Measurements from ENCODE around the gene PRRT4.

The PRRT4 gene

GRCh38 chr7:128341733-128342132, 19.8 kb downstream of the PRRT4 start:
- no peak for DNase-seq

- DNase-seq, result no peak
Observed at GRCh38 chr7:128335730-128336129, 25.8 kb downstream of the PRRT4 start.

- no peak for DNase-seq
Observed at GRCh38 chr7:128324368-128324680, 37.2 kb downstream of the PRRT4 start.

GRCh38 chr7:128323459-128324367, 37.8 kb downstream of the PRRT4 start:
- DNase-seq, result no peak

- no peak for DNase-seq
Observed at GRCh38 chr7:128323040-128323439, 38.5 kb downstream of the PRRT4 start.

GRCh38 chr7:128322040-128322643, 39.3 kb downstream of the PRRT4 start:
- DNase-seq, result peak in 1 of 2 experiments; percentile 23

GRCh38 chr7:128321044-128321422, 40.5 kb downstream of the PRRT4 start:
- no peak for DNase-seq

- DNase-seq, result no peak
Observed at GRCh38 chr7:128318691-128319090, 42.8 kb downstream of the PRRT4 start.

GRCh38 chr7:128311013-128311412, 50.5 kb downstream of the PRRT4 start:
- DNase-seq, result no peak

- DNase-seq, result no peak
Observed at GRCh38 chr7:128310499-128310898, 51.0 kb downstream of the PRRT4 start.

GRCh38 chr7:128309976-128310375, 51.5 kb downstream of the PRRT4 start:
- no peak for DNase-seq

- no peak for DNase-seq
Observed at GRCh38 chr7:128309124-128309523, 52.4 kb downstream of the PRRT4 start.

- DNase-seq, result no peak
Observed at GRCh38 chr7:128307061-128307460, 54.4 kb downstream of the PRRT4 start.

- no peak for DNase-seq
Observed at GRCh38 chr7:128304212-128304611, 57.3 kb downstream of the PRRT4 start.

GRCh38 chr7:128303643-128304042, 57.8 kb downstream of the PRRT4 start:
- DNase-seq, result no peak

GRCh38 chr7:128303133-128303532, 58.4 kb downstream of the PRRT4 start:
- DNase-seq, result no peak

- DNase-seq, result no peak
Observed at GRCh38 chr7:128302139-128302538, 59.4 kb downstream of the PRRT4 start.
